Measurements from ENCODE around the gene ASPSCR1. TPM values are rescaled to one million over a fixed set of nuclear protein-coding genes. Genes with fewer than 3 reads are reported as not detected.

ASPSCR1 gene
- total RNA-seq, 4 donors from 2014 or later, result 24.0 to 44.7 (median 32.0) TPM

DNA sequence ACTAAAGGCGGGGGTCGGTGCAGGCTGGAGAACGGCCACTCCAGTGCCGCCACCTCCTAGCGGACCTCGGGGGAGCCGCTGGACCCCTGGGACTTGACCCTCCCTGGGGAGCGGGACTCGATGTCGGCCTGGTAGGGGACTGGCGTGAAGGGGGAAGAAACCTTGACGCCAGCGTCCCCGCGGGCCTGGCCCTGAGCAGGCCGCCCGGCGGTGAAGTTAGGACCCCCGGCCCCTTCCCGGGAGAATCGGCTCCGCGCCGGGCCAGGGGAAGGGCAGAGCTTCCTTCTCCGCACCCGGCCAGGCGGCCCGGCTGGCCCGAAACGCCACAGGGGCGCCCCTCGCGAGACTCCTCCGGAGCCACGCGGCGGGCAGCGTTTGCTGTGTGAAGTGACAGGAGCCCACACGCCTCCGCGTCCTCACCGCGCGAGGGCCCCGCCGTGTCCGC, 87.8 kb downstream of the ASPSCR1 start:
- in situ Hi-C loops (cut with MboI; ENCODE audit: low sequenced_read_pairs in 4 of 4) (no loop called here), intact Hi-C loops (cut with DNase I; ENCODE audit: low total_unique reads) (no loop called here)
- TF ChIP-seq, protein P1, sequence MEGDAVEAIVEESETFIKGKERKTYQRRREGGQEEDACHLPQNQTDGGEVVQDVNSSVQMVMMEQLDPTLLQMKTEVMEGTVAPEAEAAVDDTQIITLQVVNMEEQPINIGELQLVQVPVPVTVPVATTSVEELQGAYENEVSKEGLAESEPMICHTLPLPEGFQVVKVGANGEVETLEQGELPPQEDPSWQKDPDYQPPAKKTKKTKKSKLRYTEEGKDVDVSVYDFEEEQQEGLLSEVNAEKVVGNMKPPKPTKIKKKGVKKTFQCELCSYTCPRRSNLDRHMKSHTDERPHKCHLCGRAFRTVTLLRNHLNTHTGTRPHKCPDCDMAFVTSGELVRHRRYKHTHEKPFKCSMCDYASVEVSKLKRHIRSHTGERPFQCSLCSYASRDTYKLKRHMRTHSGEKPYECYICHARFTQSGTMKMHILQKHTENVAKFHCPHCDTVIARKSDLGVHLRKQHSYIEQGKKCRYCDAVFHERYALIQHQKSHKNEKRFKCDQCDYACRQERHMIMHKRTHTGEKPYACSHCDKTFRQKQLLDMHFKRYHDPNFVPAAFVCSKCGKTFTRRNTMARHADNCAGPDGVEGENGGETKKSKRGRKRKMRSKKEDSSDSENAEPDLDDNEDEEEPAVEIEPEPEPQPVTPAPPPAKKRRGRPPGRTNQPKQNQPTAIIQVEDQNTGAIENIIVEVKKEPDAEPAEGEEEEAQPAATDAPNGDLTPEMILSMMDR (IDR thresholded peaks at IDR 0.05 in 4 of 5, conservative IDR thresholded peaks at IDR 0.05 in 1 of 5), result no peak
- no peak for TF ChIP-seq POLR2A (IDR thresholded peaks at IDR 0.05)
- H3K4me1 ChIP-seq, result peaks cover 13 to 27% of the 10 kb centered on the region in 2 donors
- peaks cover 0 to 30% of the 10 kb centered on the region in 2 donors for H3K36me3 ChIP-seq
- ATAC-seq (peak; percentile 15 to 51), DNase-seq (no peak)
- no peaks in the 10 kb centered on the region for H3K9me3 ChIP-seq
- peak overlapping the region; percentile 80 to 93 (median 84) for H3K27ac ChIP-seq
- no peaks in the 10 kb centered on the region for H3K27me3 ChIP-seq
- peak overlapping the region; percentile 87 to 96 (median 90) for H3K4me3 ChIP-seq

DNA sequence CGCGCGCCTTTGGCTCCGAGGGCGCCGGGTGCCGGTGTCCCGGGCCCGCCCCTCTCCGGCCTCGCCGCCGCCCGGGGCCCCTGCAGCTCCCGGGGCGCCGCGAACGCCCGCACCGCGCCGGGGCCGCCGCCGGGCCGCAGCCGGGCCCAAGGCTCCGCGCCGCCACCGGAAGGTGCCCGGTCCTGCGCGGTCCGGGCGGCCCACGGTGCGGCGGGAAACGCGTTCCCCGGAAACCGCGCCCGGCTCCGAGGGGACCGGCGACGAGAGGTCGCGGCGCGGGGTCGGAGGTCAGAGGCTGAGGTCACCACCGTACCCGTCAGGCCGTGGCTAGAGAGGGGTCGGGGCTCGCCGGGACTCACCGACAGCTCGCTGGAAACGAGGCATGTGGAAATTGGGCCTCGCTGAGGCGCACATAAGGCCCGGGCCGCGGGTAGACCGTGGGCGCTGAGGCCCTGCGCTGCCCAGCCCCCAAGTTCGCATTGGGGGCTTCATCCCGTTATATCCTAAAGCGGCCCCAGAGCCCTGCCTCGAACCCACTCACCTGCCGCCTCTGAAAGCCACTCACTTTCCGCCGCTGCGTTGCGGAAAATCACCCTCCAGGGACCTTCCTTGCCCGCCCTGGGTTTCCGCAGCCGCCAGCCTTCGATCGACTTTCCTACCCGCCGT, 88.3 kb downstream of the ASPSCR1 start, which contains the start of gene DUS1L:
Gene DUS1L, minus strand, starts transcription at position 167 of the 666 bp plus-strand sequence. CDS start 745 bp downstream, outside the sequence.
- Histone ChIP-seq H3K27ac (peak within 1 kb of the TSS; percentile 80 to 93 (median 88)), H3K4me1 (peaks cover 13 to 27% of the 10 kb centered on the region in 2 donors), H3K27me3 (no peaks in the 10 kb centered on the region), H3K9me3 (no peaks in the 10 kb centered on the region), H3K4me3 (peak within 1 kb of the TSS; percentile 87 to 96 (median 90)), H3K36me3 (peaks cover 0 to 24% of the 10 kb centered on the region in 2 donors)
- intact Hi-C loops (cut with DNase I; ENCODE audit: low total_unique reads) (no loop called here), in situ Hi-C loops (cut with MboI; ENCODE audit: low sequenced_read_pairs in 4 of 4) (no loop called here)
- peak in 1 of 2 donors; percentile 65 for TF ChIP-seq POLR2A (IDR thresholded peaks at IDR 0.05)
- TF ChIP-seq, protein P1 (IDR thresholded peaks at IDR 0.05 in 4 of 5, conservative IDR thresholded peaks at IDR 0.05 in 1 of 5), result peak in 1 of 5 experiments; percentile 27
- peak; percentile 85 to 94 for ATAC-seq
- DNase-seq, result peak; percentile 31 to 54

Other genes with a start within 250 kb of the ASPSCR1 start
- gene GCGR, start 173.5 kb upstream of the ASPSCR1 start, total RNA-seq, result under 1 TPM in 1 of 4 donors, not detected in 3; 0.29 TPM
- gene MCRIP1, start 144.3 kb upstream of the ASPSCR1 start, total RNA-seq, result 10 to 100 TPM in 3 of 4 donors, 1 to 10 TPM in 1; 8.3 to 36.2 (median 25.2) TPM
- gene PPP1R27, start 142.6 kb upstream of the ASPSCR1 start, total RNA-seq, result 100 to 1,000 TPM; 245 to 708 (median 400) TPM
- gene P4HB, start 117.1 kb upstream of the ASPSCR1 start, total RNA-seq, result 100 to 1,000 TPM; 497 to 717 (median 621) TPM
- 100 to 1,000 TPM in 1 of 4 donors, 10 to 100 TPM in 3; 52.1 to 122 (median 64.4) TPM for gene ARHGDIA, start 106.3 kb upstream of the ASPSCR1 start, total RNA-seq
- 10 to 100 TPM; 40.9 to 65.3 (median 50.7) TPM for gene ALYREF, start 86.0 kb upstream of the ASPSCR1 start, total RNA-seq
- 100 to 1,000 TPM; 173 to 258 (median 197) TPM for gene ANAPC11, start 85.9 kb upstream of the ASPSCR1 start, total RNA-seq
- 1 to 10 TPM in 2 of 4 donors, under 1 TPM in 1, not detected in 1; 0.46 to 1.4 (median 1.1) TPM for gene NPB, start 75.4 kb upstream of the ASPSCR1 start, total RNA-seq
- 10 to 100 TPM; 22.6 to 44.8 (median 37.1) TPM for gene PCYT2, start 66.2 kb upstream of the ASPSCR1 start, total RNA-seq
- gene SIRT7, start 59.5 kb upstream of the ASPSCR1 start, total RNA-seq, result 10 to 100 TPM in 1 of 4 donors, 1 to 10 TPM in 3; 7.2 to 11.4 (median 8.3) TPM
- 10 to 100 TPM; 37.1 to 65.5 (median 51.9) TPM for gene MAFG, start 49.9 kb upstream of the ASPSCR1 start, total RNA-seq
- 10 to 100 TPM in 3 of 4 donors, 1 to 10 TPM in 1; 5.6 to 16.8 (median 11.6) TPM for gene PYCR1, start 40.3 kb upstream of the ASPSCR1 start, total RNA-seq
- gene MYADML2, start 30.4 kb upstream of the ASPSCR1 start, total RNA-seq, result 10 to 100 TPM in 2 of 4 donors, 1 to 10 TPM in 2; 2.9 to 24.9 (median 13.3) TPM
- 1 to 10 TPM in 3 of 4 donors, not detected in 1; 1.7 to 1.8 (median 1.7) TPM for gene NOTUM, start 16.4 kb upstream of the ASPSCR1 start, total RNA-seq
- gene CENPX, start 45.2 kb downstream of the ASPSCR1 start, total RNA-seq, result 10 to 100 TPM; 41.2 to 62.7 (median 57.0) TPM
- gene LRRC45, start 45.7 kb downstream of the ASPSCR1 start, total RNA-seq, result 1 to 10 TPM; 1.1 to 5.0 (median 3.8) TPM
- gene RAC3, start 54.0 kb downstream of the ASPSCR1 start, total RNA-seq, result 1 to 10 TPM in 1 of 4 donors, under 1 TPM in 1, not detected in 2; 0.42 to 2.0 TPM
- 100 to 1,000 TPM; 130 to 296 (median 223) TPM for gene DCXR, start 60.1 kb downstream of the ASPSCR1 start, total RNA-seq
- 10 to 100 TPM; 29.6 to 64.9 (median 49.1) TPM for gene RFNG, start 74.2 kb downstream of the ASPSCR1 start, total RNA-seq
- gene GPS1, start 74.3 kb downstream of the ASPSCR1 start, total RNA-seq, result 100 to 1,000 TPM; 119 to 174 (median 137) TPM
- 100 to 1,000 TPM in 2 of 4 donors, 10 to 100 TPM in 2; 54.6 to 119 (median 83.2) TPM for gene DUS1L, start 88.2 kb downstream of the ASPSCR1 start, total RNA-seq
- gene FASN, start 120.6 kb downstream of the ASPSCR1 start, total RNA-seq, result 10 to 100 TPM; 16.3 to 34.5 (median 26.3) TPM
- gene CCDC57, start 235.2 kb downstream of the ASPSCR1 start, total RNA-seq, result 10 to 100 TPM in 1 of 4 donors, 1 to 10 TPM in 3; 3.7 to 11.3 (median 5.1) TPM